HepG2 (cell line): ENCODE measurements around the gene HOXC9. TPM values are rescaled to one million over a fixed set of nuclear protein-coding genes. Genes with fewer than 3 reads are reported as not detected.

Source experiments
- ATAC-seq: fragments of 200-7000 bp; cut with Tn5 transposase; 3 replicates; pipeline ENCODE4 v1.9.1; 2020; ENCODE audit warnings: mild to moderate bottlenecking, moderate library complexity
- BruUV-seq: library from RNA; stranded (reverse); fragments of 400-500 nt; replicated peaks from 2 replicates; lab custom pipeline; 2021; lab: Mats Ljungman, UMichigan
- CTCF ChIA-PET: fragments of 300-600 bp; formaldehyde crosslinking; extraction: SDS; loops from one replicate; lab custom pipeline; 2021; ENCODE audit warnings: low total read pairs, inconsistent platforms, low intra/inter-chr PET ratio; lab: Yijun Ruan, JAX
- POLR2A ChIA-PET: fragments of 350-600 bp; sonication (Branson Sonifier 250); formaldehyde crosslinking; loops from one replicate; lab custom pipeline; 2020; ENCODE audit warnings: antibody characterized with exemption, inconsistent platforms; lab: Yijun Ruan, JAX
- DNase-seq: peaks from one replicate; pipeline ENCODE4 v3.0.0-alpha.2; 2015; ENCODE audit warnings: low spot score
- FAIRE-seq: peaks from 3 replicates; lab custom pipeline; 2011; peaks lifted over from hg19 to GRCh38; lab: Jason Lieb, UNC
- H2AFZ ChIP-seq: one replicate; pipeline ENCODE4 v1.6.1; 2011; ENCODE audit warnings: low read length, inconsistent platforms
- H3K27ac ChIP-seq: fragments of 300-600 bp; 3 replicates; pipeline ENCODE4 v1.8.0; 2011; ENCODE audit warnings: mixed run types, mild to moderate bottlenecking, mixed read lengths, low read length, inconsistent platforms; ENCODE audit not compliant: insufficient read depth; ENCODE audit errors: extremely low read length
- H3K27me3 ChIP-seq, 2 experiments: fragments of 200-600 bp in 1 of 2; 2 replicates in 1 of 2; 3 replicates in 1 of 2; pipeline versions ENCODE4 v1.6.0 to v1.8.0; 2011; ENCODE audit warnings: low read length in 2 of 2, mild to moderate bottlenecking in 2 of 2, moderate library complexity in 2 of 2, inconsistent platforms in 1 of 2; ENCODE audit not compliant: insufficient read depth in 2 of 2, control insufficient read depth in 1 of 2
- H3K36me3 ChIP-seq, 2 experiments: fragments of 200-600 bp in 1 of 2; replicated peaks in 1 of 2; 2 replicates in 1 of 2; 3 replicates in 1 of 2; pipeline versions ENCODE4 v1.5.1 to v1.8.0; 2011; ENCODE audit warnings: low read length in 2 of 2, inconsistent platforms in 1 of 2; ENCODE audit not compliant: insufficient read depth in 2 of 2, control insufficient read depth in 1 of 2
- H3K4me1 ChIP-seq: 2 replicates; pipeline ENCODE4 v1.5.1; 2012; ENCODE audit warnings: low read length, inconsistent platforms; ENCODE audit not compliant: insufficient read depth
- H3K4me2 ChIP-seq: 2 replicates; pipeline ENCODE4 v1.6.0; 2011; ENCODE audit warnings: low read depth, low read length, inconsistent platforms
- H3K4me3 ChIP-seq, 3 experiments: fragments of 200-600 bp in 1 of 3; sonication (generic), shearing (Covaris generic) in 1 of 3; replicated peaks in 1 of 3; 2 replicates each; pipeline ENCODE4 v1.5.1; 2011 to 2016; ENCODE audit warnings: low read length in 3 of 3, inconsistent platforms in 2 of 3, low read depth in 2 of 3, mild to moderate bottlenecking in 2 of 3, control low read depth in 1 of 3, mixed read lengths in 1 of 3; ENCODE audit not compliant: insufficient read depth in 1 of 3
- H3K79me2 ChIP-seq: one replicate; pipeline ENCODE4 v1.6.1; 2011; ENCODE audit warnings: low read length, inconsistent platforms; ENCODE audit not compliant: insufficient read depth
- H3K9ac ChIP-seq: 2 replicates; pipeline ENCODE4 v1.6.0; 2011; ENCODE audit warnings: mild to moderate bottlenecking, low read depth, low read length, inconsistent platforms; ENCODE audit not compliant: insufficient read depth
- H3K9me3 ChIP-seq: 2 replicates; pipeline ENCODE4 v1.5.1; 2012; ENCODE audit warnings: mild to moderate bottlenecking, low read length
- H4K20me1 ChIP-seq: 2 replicates; pipeline ENCODE4 v1.6.0; 2011; ENCODE audit warnings: inconsistent platforms, mild to moderate bottlenecking, low read length, moderate library complexity; ENCODE audit not compliant: insufficient read depth
- CCAR2 ChIP-seq: fragments of 200-400 bp; formaldehyde crosslinking; optimal IDR thresholded peaks from 2 replicates; pipeline ENCODE3; 2018; ENCODE audit warnings: low read depth, mild to moderate bottlenecking, low read length, moderate library complexity
- DMTF1 ChIP-seq: sonication (generic); formaldehyde crosslinking; IDR thresholded peaks from 2 replicates; pipeline ENCODE4 v1.4.0; 2020; ENCODE audit warnings: mild to moderate bottlenecking, missing genetic modification reagents
- MTA3 ChIP-seq: sonication (generic); formaldehyde crosslinking; IDR thresholded peaks from 2 replicates; pipeline ENCODE4 v1.4.0; 2020; ENCODE audit warnings: missing genetic modification reagents
- RBAK ChIP-seq: sonication (generic); formaldehyde crosslinking; IDR thresholded peaks from 2 replicates; pipeline ENCODE4 v1.5.1; 2020; ENCODE audit warnings: mild to moderate bottlenecking, missing genetic modification reagents
- YEATS4 ChIP-seq: sonication (generic); formaldehyde crosslinking; IDR thresholded peaks from 2 replicates; pipeline ENCODE4 v1.4.0; 2020; ENCODE audit warnings: missing genetic modification reagents, borderline replicate concordance
- ZNF446 ChIP-seq: sonication (generic); formaldehyde crosslinking; IDR thresholded peaks from 2 replicates; pipeline ENCODE4 v1.5.0; 2020; ENCODE audit warnings: mild to moderate bottlenecking, missing genetic modification reagents
- ZNF501 ChIP-seq: sonication (generic); formaldehyde crosslinking; IDR thresholded peaks from 2 replicates; pipeline ENCODE4 v1.5.1; 2020; ENCODE audit warnings: mild to moderate bottlenecking, moderate library complexity, missing genetic modification reagents
- ZNF552 ChIP-seq: sonication (generic); formaldehyde crosslinking; IDR thresholded peaks from 2 replicates; pipeline ENCODE4 v1.9.0; 2022; ENCODE audit warnings: missing genetic modification reagents, mild to moderate bottlenecking, borderline replicate concordance
- ZNF850 ChIP-seq: sonication (generic); formaldehyde crosslinking; conservative IDR thresholded peaks from 2 replicates; pipeline ENCODE4 v1.9.0; 2021; ENCODE audit warnings: mild to moderate bottlenecking, missing genetic modification reagents
- WGBS: methylation state at CpG from one replicate; pipeline ENCODE4 v1.1.6; 2017; ENCODE audit warnings: low lambda C conversion rate; 5-methylcytosine and 5-hydroxymethylcytosine counted together
- in situ Hi-C: cut with HindIII; loops from 2 replicates; pipeline ENCODE4 v1.10.0; 2017; ENCODE audit warnings: low pct_unique_long_range_greater_than_20kb; ENCODE audit not compliant: extremely low pct_ligation_motif_present
- intact Hi-C: fragments of 100-400 bp; cut with micrococcal nuclease; formaldehyde crosslinking; loops from one replicate; pipeline ENCODE4 v1.10.0; 2022; ENCODE audit not compliant: unreplicated experiment
- polyA plus RNA-seq, 8 experiments: library from polyadenylated mRNA; depleted of rRNA in 3 of 8; stranded (reverse) in 7 of 8; unstranded in 1 of 8; fragments of >200 nt; fragmentation: Illumina TruSeq in 4 of 8; extraction: Trizol in 4 of 8; gene quantifications; 2 replicates each; pipeline versions ENCODE4 v1.2.1 to v1.2.3, GENCODE V29; 2011 to 2016; ENCODE audit warnings: low read depth in 4 of 8, missing spikeins in 1 of 8, mixed read lengths in 1 of 8; ENCODE audit not compliant: insufficient read depth in 1 of 8
- total RNA-seq, 5 experiments: library from RNA; depleted of rRNA; stranded (reverse); fragments of >200 nt; fragmentation: Illumina TruSeq; extraction: Trizol; gene quantifications; 2 replicates each; pipeline ENCODE4 v1.2.3, GENCODE V29; 2016; ENCODE audit warnings: low read depth in 1 of 5

The HOXC9 gene
- total and polyA plus RNA-seq, 2 of the 13 experiments (the other 11 are each of a cell fraction or from before 2014, with no cell fraction given): 0.11 to 1.1 TPM

- no TSS peak for BruUV-seq
- FAIRE-seq (no peak), DNase-seq (no peak), ATAC-seq (no peak)
- WGBS: 22% methylated on average over 13 of the region's 17 CpGs
- Histone ChIP-seq H3K27ac (no peak overlapping the region), H3K4me1 (no peaks in the 10 kb centered on the region), H3K9ac (no peak overlapping the region), H4K20me1 (no peaks in the 10 kb centered on the region), H3K27me3 (peaks cover 2 to 73% of the 10 kb centered on the region in 2 experiments; a peak in 4 of 5 replicates), H3K4me2 (no peak overlapping the region), H3K4me3 (no peak overlapping the region), H3K79me2 (no peaks in the 10 kb centered on the region), H3K9me3 (no peaks in the 10 kb centered on the region), H2AFZ (no peak overlapping the region), H3K36me3 (no peaks in the 10 kb centered on the region)
- ChIA-PET CTCF (no interaction called here), POLR2A (no interaction called here)
- in situ Hi-C loops: no loop called here
- no peak for TF ChIP-seq ZNF446 (CRISPR knock-in tag)
- no peak for TF ChIP-seq ZNF850 (CRISPR knock-in tag)
- TF ChIP-seq CCAR2: no peak
- TF ChIP-seq ZNF501: no peak
- TF ChIP-seq MTA3: no peak
- TF ChIP-seq DMTF1: no peak
- TF ChIP-seq RBAK (CRISPR knock-in tag): no peak
- TF ChIP-seq ZNF552 (CRISPR knock-in tag): no peak
- TF ChIP-seq YEATS4: no peak
- intact Hi-C loops: no loop called here
Measured at GRCh38 chr12:54024127-54024526, 24.2 kb downstream of the HOXC9 start.
